HepG2 (cell line): Measurements from ENCODE around the gene MICAL1.

Experiments used
- BORCS8-MEF2B ChIP-seq: sonication (generic); formaldehyde crosslinking; IDR thresholded peaks from 2 replicates; pipeline ENCODE4 v1.8.0; 2022; ENCODE audit warnings: mild to moderate bottlenecking, missing genetic modification reagents
- CEBPB ChIP-seq: IDR thresholded peaks from 2 replicates; pipeline ENCODE4 v1.6.1; 2011; ENCODE audit warnings: low read depth, low read length, improper control_type of control experiment, borderline replicate concordance
- FOXA1 ChIP-seq, 2 experiments: fragments of 450-650 bp in 1 of 2; sonication (generic) in 1 of 2; formaldehyde crosslinking in 1 of 2; IDR thresholded peaks; 2 replicates each; pipeline versions ENCODE4 v1.4.0 to v1.6.1; 2016 to 2020; ENCODE audit warnings: missing genetic modification reagents in 1 of 2
- KAT7 ChIP-seq: IDR thresholded peaks from 2 replicates; pipeline ENCODE4 v1.6.1; 2018; ENCODE audit warnings: borderline replicate concordance, missing compliant biosample characterization
- RFXAP ChIP-seq: sonication (generic); formaldehyde crosslinking; IDR thresholded peaks from 2 replicates; pipeline ENCODE4 v1.4.0; 2020; ENCODE audit warnings: missing genetic modification reagents, borderline replicate concordance
- ZNF317 ChIP-seq: sonication (generic); formaldehyde crosslinking; IDR thresholded peaks from 2 replicates; pipeline ENCODE4 v1.5.0; 2020; ENCODE audit warnings: mild to moderate bottlenecking, missing genetic modification reagents
- TF ChIP-seq, protein P1 (sequence below): sonication (generic); formaldehyde crosslinking; IDR thresholded peaks from 2 replicates; pipeline ENCODE4 v1.5.0; 2020; ENCODE audit warnings: missing genetic modification reagents

GRCh38 chr6:109436041-109436440, 19.5 kb downstream of the MICAL1 start:
- TF ChIP-seq ZNF317 (CRISPR knock-in tag) (no peak), KAT7 (CRISPR knock-in tag) (no peak), FOXA1 (IDR thresholded peaks at IDR 0.05) (no peak), FOXA1 (CRISPR knock-in tag; IDR thresholded peaks at IDR 0.05) (no peak), RFXAP (CRISPR knock-in tag) (no peak), BORCS8-MEF2B (no peak), CEBPB (no peak)
- TF ChIP-seq, protein P1, sequence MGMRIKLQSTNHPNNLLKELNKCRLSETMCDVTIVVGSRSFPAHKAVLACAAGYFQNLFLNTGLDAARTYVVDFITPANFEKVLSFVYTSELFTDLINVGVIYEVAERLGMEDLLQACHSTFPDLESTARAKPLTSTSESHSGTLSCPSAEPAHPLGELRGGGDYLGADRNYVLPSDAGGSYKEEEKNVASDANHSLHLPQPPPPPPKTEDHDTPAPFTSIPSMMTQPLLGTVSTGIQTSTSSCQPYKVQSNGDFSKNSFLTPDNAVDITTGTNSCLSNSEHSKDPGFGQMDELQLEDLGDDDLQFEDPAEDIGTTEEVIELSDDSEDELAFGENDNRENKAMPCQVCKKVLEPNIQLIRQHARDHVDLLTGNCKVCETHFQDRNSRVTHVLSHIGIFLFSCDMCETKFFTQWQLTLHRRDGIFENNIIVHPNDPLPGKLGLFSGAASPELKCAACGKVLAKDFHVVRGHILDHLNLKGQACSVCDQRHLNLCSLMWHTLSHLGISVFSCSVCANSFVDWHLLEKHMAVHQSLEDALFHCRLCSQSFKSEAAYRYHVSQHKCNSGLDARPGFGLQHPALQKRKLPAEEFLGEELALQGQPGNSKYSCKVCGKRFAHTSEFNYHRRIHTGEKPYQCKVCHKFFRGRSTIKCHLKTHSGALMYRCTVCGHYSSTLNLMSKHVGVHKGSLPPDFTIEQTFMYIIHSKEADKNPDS (CRISPR knock-in tag), result no peak
